PFSK-1 (cell line): ENCODE data around the gene TRPC4.

Experiments
- FOXP2 ChIP-seq: optimal IDR thresholded peaks from 2 replicates; pipeline ENCODE3; 2011; ENCODE audit warnings: borderline replicate concordance, control low read depth, inconsistent platforms; ENCODE audit not compliant: insufficient read depth; ENCODE audit errors: extremely low read length, extremely low read depth
- POLR2AphosphoS5 ChIP-seq: IDR thresholded peaks from 2 replicates; pipeline ENCODE4 v1.6.1; 2012; ENCODE audit warnings: low read depth, mild to moderate bottlenecking, control low read depth, low read length, moderate library complexity
- REST ChIP-seq, 2 experiments: IDR thresholded peaks; 2 replicates each; pipeline versions ENCODE4 v1.6.1 to v1.8.0; 2011 to 2012; ENCODE audit warnings: low read depth in 2 of 2, low read length in 2 of 2, control low read depth in 1 of 2, inconsistent platforms in 1 of 2, mild to moderate bottlenecking in 1 of 2, moderate library complexity in 1 of 2; ENCODE audit not compliant: insufficient read depth in 1 of 2
- SIN3A ChIP-seq: IDR thresholded peaks from 2 replicates; pipeline ENCODE4 v1.6.1; 2012; ENCODE audit warnings: mild to moderate bottlenecking, low read length, moderate library complexity, borderline replicate concordance; ENCODE audit not compliant: insufficient read depth
- TAF1 ChIP-seq: IDR thresholded peaks from 2 replicates; pipeline ENCODE4 v1.6.1; 2012; ENCODE audit warnings: low read length, control low read depth, borderline replicate concordance; ENCODE audit not compliant: insufficient read depth

TRPC4 gene

DNA sequence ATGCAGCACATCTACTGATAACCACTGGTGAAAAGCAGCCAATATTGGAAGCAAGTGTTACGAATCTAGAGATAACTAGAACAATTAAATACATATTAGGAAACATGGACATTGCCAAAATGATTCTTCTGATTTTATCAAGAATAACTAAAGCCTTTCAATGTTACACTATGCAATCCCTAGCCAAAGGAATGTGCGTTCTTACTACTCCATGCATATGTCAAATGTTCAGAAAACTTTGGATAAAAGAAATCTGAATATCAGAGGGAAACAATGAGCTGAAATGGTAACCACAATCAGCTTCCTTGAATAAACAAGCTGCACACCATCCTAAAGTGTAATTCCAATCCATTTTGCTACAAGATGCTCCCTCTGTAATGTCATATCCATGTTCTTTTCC, 270.1 kb downstream of the TRPC4 start:
- TF ChIP-seq REST (IDR thresholded peaks at IDR 0.05; ENCODE audit: insufficient read depth in 1 of 2, low read depth in 2 of 2, low read length in 2 of 2) (no peak), SIN3A (no peak), FOXP2 (no peak)

DNA sequence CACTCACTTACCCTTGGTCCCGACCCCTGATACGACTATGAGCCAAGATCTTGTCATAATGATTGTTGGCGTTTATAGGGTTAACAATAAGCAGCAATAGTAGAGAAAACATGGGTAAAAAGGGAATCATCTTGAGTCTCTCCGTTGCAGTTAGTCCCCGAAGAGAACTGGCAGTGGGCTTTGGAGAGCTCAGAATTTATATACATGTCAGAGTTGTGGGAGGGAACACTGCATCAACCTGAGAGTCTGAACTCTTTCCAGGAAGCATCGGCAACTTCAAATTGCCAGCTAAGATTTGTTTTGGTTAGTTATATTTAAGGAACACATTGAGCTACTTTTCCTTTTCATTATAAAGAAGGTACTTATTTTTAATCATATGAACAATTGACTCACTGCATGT, 271.0 kb downstream of the TRPC4 start, which contains the start of gene POSTN:
POSTN (minus strand) TSS at position 172 of the 400 bp plus-strand sequence; CDS start at position 130, 42 bp downstream.
- TF ChIP-seq POLR2AphosphoS5 (peak; percentile 38; the same call in 1 of the 2 replicates), TAF1 (no peak)

- TF ChIP-seq FOXP2: no peak
- no peak for TF ChIP-seq SIN3A
- no peak for TF ChIP-seq REST (IDR thresholded peaks at IDR 0.05; ENCODE audit: insufficient read depth in 1 of 2, low read depth in 2 of 2, low read length in 2 of 2)
- no peak for TF ChIP-seq TAF1
These were observed 272.0 kb downstream of the TRPC4 start for GRCh38 chr13:37597477-37598025.

GRCh38 chr13:37596805-37597204, 272.8 kb downstream of the TRPC4 start:
- no peak for TF ChIP-seq SIN3A
- no peak for TF ChIP-seq FOXP2
- no peak for TF ChIP-seq REST (IDR thresholded peaks at IDR 0.05; ENCODE audit: insufficient read depth in 1 of 2, low read depth in 2 of 2, low read length in 2 of 2)

DNA sequence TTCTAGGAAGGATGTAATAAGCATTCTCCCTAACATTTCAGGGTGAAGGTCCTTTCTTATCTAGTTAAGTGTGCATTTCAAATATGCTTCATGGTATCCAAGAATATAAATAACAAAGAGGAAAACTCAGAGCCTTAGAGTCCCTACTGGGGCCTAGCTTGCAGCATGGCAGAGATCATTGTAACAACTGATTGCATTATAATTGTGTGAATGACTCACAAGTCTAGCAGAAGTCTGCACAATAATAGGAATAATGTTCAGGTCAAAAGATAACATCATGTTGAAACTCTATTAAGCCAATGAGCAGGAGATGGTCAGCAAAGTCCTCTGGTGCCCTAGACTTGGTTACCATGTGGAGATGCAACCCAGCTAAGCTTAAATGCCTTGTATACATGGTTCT, 274.4 kb downstream of the TRPC4 start:
- TF ChIP-seq SIN3A: no peak

- TF ChIP-seq REST (IDR thresholded peaks at IDR 0.05; ENCODE audit: insufficient read depth in 1 of 2, low read depth in 2 of 2, low read length in 2 of 2) (no peak), SIN3A (no peak), POLR2AphosphoS5 (no peak), TAF1 (no peak), FOXP2 (no peak)
These were observed 275.0 kb downstream of the TRPC4 start for GRCh38 chr13:37594550-37594949.
